GM12892 (cell line): ENCODE data around the gene SYTL2.

Experiments used
- POLR2A ChIP-seq: IDR thresholded peaks from 2 replicates; pipeline ENCODE4 v1.6.1; 2011; ENCODE audit warnings: low read depth, low read length, control low read depth
- POLR2AphosphoS5 ChIP-seq: IDR thresholded peaks from 2 replicates; pipeline ENCODE4 v1.6.1; 2011; ENCODE audit warnings: low read depth, low read length, control low read depth

DNA sequence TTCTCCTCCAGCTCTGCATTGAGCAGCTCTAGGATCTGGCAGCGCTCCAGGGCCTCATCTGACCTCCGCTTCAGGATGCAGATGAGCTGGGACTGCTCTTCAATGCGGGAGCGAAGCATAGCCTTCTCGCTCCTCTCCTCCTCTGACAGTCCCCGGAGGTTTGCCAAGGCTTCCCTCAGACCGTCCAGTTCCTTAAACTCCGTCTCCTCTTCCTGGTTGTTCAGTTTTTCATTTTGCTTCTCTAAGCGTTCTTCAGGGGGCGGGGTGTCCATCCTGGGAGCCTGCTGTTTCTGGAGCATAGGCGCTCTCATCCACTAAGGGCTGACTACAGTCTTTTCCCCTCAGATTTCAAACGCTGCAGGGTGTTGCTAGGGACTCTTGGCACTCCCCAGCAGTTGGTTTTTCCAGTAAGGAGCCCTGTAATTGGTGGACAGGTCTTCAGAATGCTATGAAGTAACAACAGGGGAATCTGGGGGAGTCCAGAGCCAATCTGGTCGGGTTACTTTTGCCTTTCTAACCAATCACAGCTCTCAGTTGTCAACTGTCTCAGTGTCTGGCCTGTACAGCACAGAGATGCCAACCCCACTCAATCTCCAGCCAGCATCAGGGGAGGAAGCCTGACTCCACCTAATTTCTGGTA lies 125.0 kb downstream of the SYTL2 start, which contains the start of gene CCDC89:
- TF ChIP-seq POLR2A (no peak), POLR2AphosphoS5 (no peak)
